Esophagus squamous epithelium (tissue), 4 donors: ENCODE results near the gene NRCAM.

Source experiments
- CTCF ChIP-seq, 6 experiments: fragments of 450-650 bp in 4 of 6; fragments of 200-600 bp in 2 of 6; sonication (generic) in 2 of 6; IDR thresholded peaks; one replicate each; pipeline ENCODE4 v1.5.1; 2016 to 2019; ENCODE audit warnings: antibody characterized with exemption in 6 of 6, mild to moderate bottlenecking in 4 of 6, moderate library complexity in 4 of 6
- POLR2A ChIP-seq, 4 donors: fragments of 450-650 bp; IDR thresholded peaks; one replicate each; pipeline ENCODE4 v1.6.1; 2017; ENCODE audit warnings: antibody characterized with exemption in 4 of 4, mild to moderate bottlenecking in 4 of 4, moderate library complexity in 3 of 4

- TF ChIP-seq POLR2A (IDR thresholded peaks at IDR 0.05) (no peak), CTCF (IDR thresholded peaks at IDR 0.05) (no peak)
Measured at GRCh38 chr7:108118959-108119358, 337.3 kb downstream of the NRCAM start.
